K562 (cell line): ENCODE results near the gene CTDSP1. TPM values are rescaled to one million over a fixed set of nuclear protein-coding genes. Genes with fewer than 3 reads are reported as not detected.

Experiments
- CHD4 ChIP-seq: fragments of 200-600 bp; sonication (generic); IDR thresholded peaks from 3 replicates; pipeline ENCODE4 v1.6.1; 2012; ENCODE audit warnings: low read depth, mild to moderate bottlenecking, mixed read lengths, low read length, inconsistent platforms; ENCODE audit not compliant: insufficient read depth, insufficient replicate concordance, poor library complexity, severe bottlenecking
- FOXM1 ChIP-seq, 2 experiments: fragments of 450-650 bp in 1 of 2; sonication (generic) in 1 of 2; formaldehyde crosslinking in 1 of 2; IDR thresholded peaks; 2 replicates each; pipeline versions ENCODE4 v1.6.1 to v1.9.0; 2017 to 2022; ENCODE audit warnings: low read depth in 2 of 2, mild to moderate bottlenecking in 2 of 2, missing genetic modification reagents in 1 of 2, moderate library complexity in 1 of 2
- HDGF ChIP-seq: fragments of 450-650 bp; IDR thresholded peaks from 2 replicates; pipeline ENCODE4 v1.6.1; 2016
- IRF2 ChIP-seq: sonication (generic); formaldehyde crosslinking; IDR thresholded peaks from 2 replicates; pipeline ENCODE4 v1.8.1; 2022; ENCODE audit warnings: mild to moderate bottlenecking, missing genetic modification reagents
- MCM7 ChIP-seq, 2 experiments: fragments of 450-650 bp; IDR thresholded peaks; 2 replicates each; pipeline ENCODE4 v1.6.1; 2016 to 2018
- MYBL2 ChIP-seq, 2 experiments: fragments of 450-650 bp in 1 of 2; sonication (generic) in 1 of 2; formaldehyde crosslinking in 1 of 2; IDR thresholded peaks; 2 replicates each; pipeline versions ENCODE4 v1.6.1 to v1.8.1; 2017 to 2022; ENCODE audit warnings: borderline replicate concordance in 1 of 2, inconsistent platforms in 1 of 2, low read depth in 1 of 2, mild to moderate bottlenecking in 1 of 2, missing genetic modification reagents in 1 of 2, moderate library complexity in 1 of 2
- NFIC ChIP-seq: fragments of 450-650 bp; IDR thresholded peaks from 2 replicates; pipeline ENCODE4 v1.6.1; 2017; ENCODE audit warnings: mild to moderate bottlenecking, inconsistent platforms
- NR4A1 ChIP-seq, 2 experiments: fragments of 250-450 bp in 1 of 2; fragments of 450-650 bp in 1 of 2; sonication (Bioruptor Pico) in 1 of 2; IDR thresholded peaks; 2 replicates each; pipeline versions ENCODE4 v1.4.0 to v1.6.1; 2016 to 2020; ENCODE audit warnings: mild to moderate bottlenecking in 2 of 2, missing compliant biosample characterization in 1 of 2, missing genetic modification characterization in 1 of 2, moderate library complexity in 1 of 2
- POU5F1 ChIP-seq: fragments of 150-350 bp; IDR thresholded peaks from 2 replicates; pipeline ENCODE4 v1.6.1; 2014; ENCODE audit warnings: borderline replicate concordance, low read length, low read depth, mild to moderate bottlenecking; ENCODE audit not compliant: partially characterized antibody
- RBM15 ChIP-seq: fragments of 200-400 bp; formaldehyde crosslinking; IDR thresholded peaks from 2 replicates; pipeline ENCODE4 v1.6.1; 2018; ENCODE audit warnings: mild to moderate bottlenecking, low read length, moderate library complexity; ENCODE audit not compliant: insufficient read depth
- RBM34 ChIP-seq: fragments of 200-400 bp; formaldehyde crosslinking; IDR thresholded peaks from 2 replicates; pipeline ENCODE4 v1.6.1; 2018; ENCODE audit warnings: low read length, borderline replicate concordance; ENCODE audit not compliant: insufficient read depth
- RFX7 ChIP-seq: fragments of 250-450 bp; sonication (Bioruptor Pico); IDR thresholded peaks from 2 replicates; pipeline ENCODE4 v1.5.1; 2021; ENCODE audit warnings: mild to moderate bottlenecking
- TAF1 ChIP-seq: IDR thresholded peaks from 2 replicates; pipeline ENCODE4 v1.6.1; 2011; ENCODE audit warnings: mild to moderate bottlenecking, low read length, moderate library complexity; ENCODE audit not compliant: insufficient read depth, control insufficient read depth, severe bottlenecking; ENCODE audit errors: extremely low read depth
- TBP ChIP-seq: optimal IDR thresholded peaks from 2 replicates; pipeline ENCODE3; 2011; ENCODE audit warnings: low read depth, low read length, improper control_type of control experiment
- ZNF184 ChIP-seq: sonication (generic); formaldehyde crosslinking; IDR thresholded peaks from 2 replicates; pipeline ENCODE4 v1.5.0; 2020; ENCODE audit warnings: missing genetic modification reagents
- ZNF217 ChIP-seq: sonication (generic); formaldehyde crosslinking; IDR thresholded peaks from 2 replicates; pipeline ENCODE4 v1.8.0; 2022; ENCODE audit warnings: mild to moderate bottlenecking, missing genetic modification reagents
- ZNF695 ChIP-seq: fragments of 450-650 bp; formaldehyde crosslinking; IDR thresholded peaks from 2 replicates; pipeline ENCODE4 v1.4.0; 2020; ENCODE audit warnings: mild to moderate bottlenecking, moderate library complexity
- ZNF764 ChIP-seq: fragments of 250-450 bp; sonication (Bioruptor Pico); IDR thresholded peaks from 2 replicates; pipeline ENCODE4 v1.4.0; 2020; ENCODE audit warnings: low read depth, mild to moderate bottlenecking, moderate library complexity
- ZNF785 ChIP-seq: fragments of 250-450 bp; sonication (Bioruptor Pico); IDR thresholded peaks from 2 replicates; pipeline ENCODE4 v1.4.0; 2020; ENCODE audit warnings: mild to moderate bottlenecking
- ZNF79 ChIP-seq: fragments of 250-450 bp; sonication (Bioruptor Pico); IDR thresholded peaks from 2 replicates; pipeline ENCODE4 v1.4.0; 2020; ENCODE audit warnings: low read depth, mild to moderate bottlenecking, moderate library complexity
- polyA plus RNA-seq, 8 experiments: library from polyadenylated mRNA; depleted of rRNA in 4 of 8; stranded (reverse) in 5 of 8; unstranded in 3 of 8; fragments of >200 nt; fragmentation: Nextera tagmentation in 2 of 8; fragmentation: Illumina TruSeq in 1 of 8; extraction: Ambion mirVana in 2 of 8; extraction: Trizol in 1 of 8; gene quantifications; 2 replicates each; pipeline versions ENCODE4 v1.2.1 to v1.2.3, GENCODE V29; 2011 to 2014; ENCODE audit warnings: inconsistent platforms in 1 of 8, missing spikeins in 1 of 8
- total RNA-seq, 7 experiments: library from RNA; depleted of rRNA in 6 of 7; stranded (reverse); fragments of >200 nt in 6 of 7; fragmentation: Illumina TruSeq in 2 of 7; extraction: Trizol in 2 of 7; gene quantifications; 2 replicates each; pipeline versions ENCODE4 v1.2.1 to v1.2.3, GENCODE V29; 2011 to 2021; ENCODE audit warnings: low replicate concordance in 1 of 7
- TF ChIP-seq, protein P1 (sequence below): sonication (generic); formaldehyde crosslinking; IDR thresholded peaks from 2 replicates; pipeline ENCODE4 v1.9.0; 2022; ENCODE audit warnings: mild to moderate bottlenecking, missing genetic modification reagents
- TF ChIP-seq, protein P2 (sequence below), 2 experiments: fragments of 150-350 bp in 1 of 2; IDR thresholded peaks; 2 replicates each; pipeline ENCODE4 v1.6.1; 2012 to 2016; ENCODE audit warnings: low read depth in 2 of 2, low read length in 2 of 2, mild to moderate bottlenecking in 1 of 2, moderate library complexity in 1 of 2
- TF ChIP-seq, protein P3 (sequence below): sonication (generic); formaldehyde crosslinking; IDR thresholded peaks from 2 replicates; pipeline ENCODE4 v1.8.1; 2023; ENCODE audit warnings: mild to moderate bottlenecking, missing genetic modification reagents, moderate library complexity

CTDSP1 gene
- total and polyA plus RNA-seq, 9 of the 15 experiments (the other 6 are each of a cell fraction or from before 2014, with no cell fraction given) = 2.4 to 74.8 (median 45.8) TPM

DNA sequence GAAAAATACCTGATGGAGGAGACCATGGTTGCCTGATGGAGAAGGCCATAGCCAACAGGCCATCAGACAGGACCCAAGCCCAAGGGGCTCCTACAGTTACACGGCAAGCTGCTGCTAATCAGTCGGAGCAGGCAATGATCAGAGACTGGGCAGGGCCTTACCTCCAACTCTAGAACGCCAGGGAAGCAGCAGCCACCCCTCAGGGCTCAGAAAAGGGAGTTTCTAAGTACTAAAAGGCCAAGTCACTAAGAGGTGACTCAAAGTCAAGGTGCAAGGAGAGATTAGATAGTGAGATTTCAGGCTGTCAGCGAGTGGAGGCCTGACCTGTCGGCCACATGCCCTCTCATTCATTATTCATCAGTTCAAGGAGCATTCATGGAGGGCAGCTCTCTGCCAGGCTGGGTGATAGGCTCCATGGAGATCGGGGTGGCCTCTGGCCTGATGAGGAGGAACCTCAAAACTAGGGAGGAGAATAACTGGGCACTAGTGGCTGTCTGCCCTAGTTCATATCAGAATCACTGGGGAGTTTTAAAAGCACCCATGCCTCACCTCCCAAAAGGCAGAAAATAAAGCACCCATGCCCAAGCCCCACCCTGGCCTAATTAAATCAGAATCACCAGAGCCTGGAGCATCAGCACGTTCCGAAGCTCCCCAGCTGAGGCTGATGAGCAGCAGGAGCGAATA lies 22.9 kb downstream of the CTDSP1 start (continued):
- TF ChIP-seq, protein P1, sequence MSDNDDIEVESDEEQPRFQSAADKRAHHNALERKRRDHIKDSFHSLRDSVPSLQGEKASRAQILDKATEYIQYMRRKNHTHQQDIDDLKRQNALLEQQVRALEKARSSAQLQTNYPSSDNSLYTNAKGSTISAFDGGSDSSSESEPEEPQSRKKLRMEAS = no peak
- no peak for TF ChIP-seq POU5F1
- no peak for TF ChIP-seq RBM15
- TF ChIP-seq ZNF695 (CRISPR knock-in tag) = no peak
- no peak for TF ChIP-seq RBM34
- no peak for TF ChIP-seq ZNF785
- no peak for TF ChIP-seq CHD4
- TF ChIP-seq ZNF184 (CRISPR knock-in tag) = no peak
- TF ChIP-seq TBP = peak; percentile 54
- TF ChIP-seq RFX7 (CRISPR knock-in tag) = no peak
- TF ChIP-seq, protein P2, sequence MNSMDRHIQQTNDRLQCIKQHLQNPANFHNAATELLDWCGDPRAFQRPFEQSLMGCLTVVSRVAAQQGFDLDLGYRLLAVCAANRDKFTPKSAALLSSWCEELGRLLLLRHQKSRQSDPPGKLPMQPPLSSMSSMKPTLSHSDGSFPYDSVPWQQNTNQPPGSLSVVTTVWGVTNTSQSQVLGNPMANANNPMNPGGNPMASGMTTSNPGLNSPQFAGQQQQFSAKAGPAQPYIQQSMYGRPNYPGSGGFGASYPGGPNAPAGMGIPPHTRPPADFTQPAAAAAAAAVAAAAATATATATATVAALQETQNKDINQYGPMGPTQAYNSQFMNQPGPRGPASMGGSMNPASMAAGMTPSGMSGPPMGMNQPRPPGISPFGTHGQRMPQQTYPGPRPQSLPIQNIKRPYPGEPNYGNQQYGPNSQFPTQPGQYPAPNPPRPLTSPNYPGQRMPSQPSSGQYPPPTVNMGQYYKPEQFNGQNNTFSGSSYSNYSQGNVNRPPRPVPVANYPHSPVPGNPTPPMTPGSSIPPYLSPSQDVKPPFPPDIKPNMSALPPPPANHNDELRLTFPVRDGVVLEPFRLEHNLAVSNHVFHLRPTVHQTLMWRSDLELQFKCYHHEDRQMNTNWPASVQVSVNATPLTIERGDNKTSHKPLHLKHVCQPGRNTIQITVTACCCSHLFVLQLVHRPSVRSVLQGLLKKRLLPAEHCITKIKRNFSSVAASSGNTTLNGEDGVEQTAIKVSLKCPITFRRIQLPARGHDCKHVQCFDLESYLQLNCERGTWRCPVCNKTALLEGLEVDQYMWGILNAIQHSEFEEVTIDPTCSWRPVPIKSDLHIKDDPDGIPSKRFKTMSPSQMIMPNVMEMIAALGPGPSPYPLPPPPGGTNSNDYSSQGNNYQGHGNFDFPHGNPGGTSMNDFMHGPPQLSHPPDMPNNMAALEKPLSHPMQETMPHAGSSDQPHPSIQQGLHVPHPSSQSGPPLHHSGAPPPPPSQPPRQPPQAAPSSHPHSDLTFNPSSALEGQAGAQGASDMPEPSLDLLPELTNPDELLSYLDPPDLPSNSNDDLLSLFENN (IDR thresholded peaks at IDR 0.05; ENCODE audit: low read depth in 2 of 2, low read length in 2 of 2) = peak in 1 of 2 experiments; percentile 84; a peak in 2 of 4 replicates
- no peak for TF ChIP-seq MYBL2 (IDR thresholded peaks at IDR 0.05; ENCODE audit: low read depth)
- TF ChIP-seq MYBL2 (CRISPR knock-in tag; IDR thresholded peaks at IDR 0.05; ENCODE audit: borderline replicate concordance) = no peak
- no peak for TF ChIP-seq ZNF217 (CRISPR knock-in tag)
- no peak for TF ChIP-seq HDGF
- TF ChIP-seq, protein P3, sequence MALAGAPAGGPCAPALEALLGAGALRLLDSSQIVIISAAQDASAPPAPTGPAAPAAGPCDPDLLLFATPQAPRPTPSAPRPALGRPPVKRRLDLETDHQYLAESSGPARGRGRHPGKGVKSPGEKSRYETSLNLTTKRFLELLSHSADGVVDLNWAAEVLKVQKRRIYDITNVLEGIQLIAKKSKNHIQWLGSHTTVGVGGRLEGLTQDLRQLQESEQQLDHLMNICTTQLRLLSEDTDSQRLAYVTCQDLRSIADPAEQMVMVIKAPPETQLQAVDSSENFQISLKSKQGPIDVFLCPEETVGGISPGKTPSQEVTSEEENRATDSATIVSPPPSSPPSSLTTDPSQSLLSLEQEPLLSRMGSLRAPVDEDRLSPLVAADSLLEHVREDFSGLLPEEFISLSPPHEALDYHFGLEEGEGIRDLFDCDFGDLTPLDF = no peak
- no peak for TF ChIP-seq ZNF79 (CRISPR knock-in tag)
- TF ChIP-seq FOXM1 (IDR thresholded peaks at IDR 0.05; ENCODE audit: low read depth) = 0 out of 2 replicates have a peak, but pooled peaks have one; percentile 35
- no peak for TF ChIP-seq FOXM1 (CRISPR knock-in tag; IDR thresholded peaks at IDR 0.05; ENCODE audit: low read depth)
- TF ChIP-seq TAF1 = no peak
- TF ChIP-seq NFIC = peak; percentile 57; the same call in 1 of the 2 replicates
- TF ChIP-seq IRF2 = no peak
- no peak for TF ChIP-seq MCM7 (IDR thresholded peaks at IDR 0.05)
- no peak for TF ChIP-seq NR4A1 (CRISPR knock-in tag; IDR thresholded peaks at IDR 0.05)
- no peak for TF ChIP-seq NR4A1 (tag; IDR thresholded peaks at IDR 0.05)
- TF ChIP-seq ZNF764 (CRISPR knock-in tag) = no peak
